Measurements from ENCODE around the gene HSDL1. TPM values are rescaled to one million over a fixed set of nuclear protein-coding genes. Genes with fewer than 3 reads are reported as not detected.

HSDL1 gene
- total RNA-seq, 1 experiment from 2014 or later: 34.2 TPM

DNA sequence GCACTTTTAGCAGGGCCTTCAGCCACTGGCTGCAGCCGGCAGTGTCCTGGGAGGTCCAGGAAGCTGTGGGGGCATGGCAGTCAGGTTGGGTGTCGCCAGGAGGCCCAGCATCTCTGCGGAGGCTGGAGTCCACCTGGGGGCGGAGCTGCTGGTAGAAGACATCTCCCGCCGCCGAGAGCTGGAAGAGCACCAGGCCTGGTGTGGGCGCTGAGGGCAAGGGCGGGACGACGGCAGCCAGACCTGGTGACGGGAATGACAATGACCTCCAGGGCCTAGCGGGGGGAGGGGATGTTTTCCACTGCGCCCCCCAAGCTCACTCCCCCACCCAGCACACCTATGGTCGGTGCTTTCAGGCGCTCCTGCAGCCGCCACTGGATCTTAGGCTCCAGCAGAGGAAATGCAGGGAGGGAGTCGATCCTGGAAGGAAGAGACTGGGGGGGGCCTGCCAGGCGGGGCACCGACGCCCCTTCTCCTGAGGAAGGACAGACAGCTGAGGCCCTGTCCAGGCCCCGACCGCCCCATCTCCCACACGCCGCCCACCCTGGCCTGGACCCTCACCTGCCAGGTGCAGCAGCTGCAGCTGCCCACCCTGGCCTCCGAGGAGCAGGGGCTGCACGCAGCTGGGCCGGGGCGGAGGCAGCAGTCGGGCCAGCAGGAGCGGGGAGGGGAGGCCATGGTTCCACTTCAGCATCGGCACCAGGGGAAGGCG, 34.8 kb upstream of the HSDL1 start:
- H3T11ph ChIP-seq (ENCODE audit: low read length): no peak overlapping the region
- H3K27me3 ChIP-seq (ENCODE audit: insufficient read depth, low read length): no peaks in the 10 kb centered on the region
- H3K4ac ChIP-seq (ENCODE audit: low read depth, low read length): no peak overlapping the region
- H3K14ac ChIP-seq (ENCODE audit: insufficient read depth, low read length): no peak overlapping the region
- no peak overlapping the region for H2AFZ ChIP-seq (ENCODE audit: low read length)
- H4K5ac ChIP-seq (ENCODE audit: insufficient read length, low read depth, low read length): no peak overlapping the region
- H3K79me1 ChIP-seq (ENCODE audit: insufficient read depth, low read depth, low read length, poor library complexity, severe bottlenecking): peaks cover 6% of the 10 kb centered on the region
- Mint-ChIP-seq H3K36me3 (ENCODE audit: insufficient read depth in 1 of 3, low read depth in 3 of 3) (peaks cover 14 to 58% (median 53%) of the 10 kb centered on the region in 3 experiments; a peak in 6 of 7 replicates), H3K4me1 (peaks cover 4 to 5% of the 10 kb centered on the region in 2 experiments), H3K4me3 (no peak overlapping the region), H3K27me3 (ENCODE audit: low read depth) (peaks cover 3% of the 10 kb centered on the region; the same call in 1 of the 2 replicates), H3K9me3 (no peaks in the 10 kb centered on the region), H3K27ac (no peak overlapping the region)
- H2BK120ac ChIP-seq (ENCODE audit: low read depth, low read length, poor library complexity, severe bottlenecking): no peak overlapping the region
- no peak overlapping the region for H2BK5ac ChIP-seq (ENCODE audit: insufficient read length, low read length)
- no peak overlapping the region for H3K4me2 ChIP-seq (ENCODE audit: insufficient read depth, insufficient read length, low read length)
- no peak for DNase-seq
- TF ChIP-seq, protein P1, sequence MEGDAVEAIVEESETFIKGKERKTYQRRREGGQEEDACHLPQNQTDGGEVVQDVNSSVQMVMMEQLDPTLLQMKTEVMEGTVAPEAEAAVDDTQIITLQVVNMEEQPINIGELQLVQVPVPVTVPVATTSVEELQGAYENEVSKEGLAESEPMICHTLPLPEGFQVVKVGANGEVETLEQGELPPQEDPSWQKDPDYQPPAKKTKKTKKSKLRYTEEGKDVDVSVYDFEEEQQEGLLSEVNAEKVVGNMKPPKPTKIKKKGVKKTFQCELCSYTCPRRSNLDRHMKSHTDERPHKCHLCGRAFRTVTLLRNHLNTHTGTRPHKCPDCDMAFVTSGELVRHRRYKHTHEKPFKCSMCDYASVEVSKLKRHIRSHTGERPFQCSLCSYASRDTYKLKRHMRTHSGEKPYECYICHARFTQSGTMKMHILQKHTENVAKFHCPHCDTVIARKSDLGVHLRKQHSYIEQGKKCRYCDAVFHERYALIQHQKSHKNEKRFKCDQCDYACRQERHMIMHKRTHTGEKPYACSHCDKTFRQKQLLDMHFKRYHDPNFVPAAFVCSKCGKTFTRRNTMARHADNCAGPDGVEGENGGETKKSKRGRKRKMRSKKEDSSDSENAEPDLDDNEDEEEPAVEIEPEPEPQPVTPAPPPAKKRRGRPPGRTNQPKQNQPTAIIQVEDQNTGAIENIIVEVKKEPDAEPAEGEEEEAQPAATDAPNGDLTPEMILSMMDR (conservative IDR thresholded peaks at IDR 0.05): no peak
- no peaks in the 10 kb centered on the region for H3K23me2 ChIP-seq (ENCODE audit: insufficient read length, low read depth, low read length, poor library complexity, severe bottlenecking)
- no peak overlapping the region for H3K27ac ChIP-seq (ENCODE audit: insufficient read length, low read depth, low read length)
- H3K56ac ChIP-seq (ENCODE audit: insufficient read length, low read depth, low read length): no peak overlapping the region
- no peak overlapping the region for H2BK15ac ChIP-seq (ENCODE audit: low read depth, low read length)
- whole genome bisulfite sequencing (ENCODE audit: extremely low coverage, insufficient read length, low lambda C conversion rate): no CpG with 5 or more reads among the region's 33 CpGs
- no peak overlapping the region for H2BK12ac ChIP-seq (ENCODE audit: insufficient read length, low read depth, low read length)
- H3K23ac ChIP-seq (ENCODE audit: insufficient read length, low read depth, low read length): no peak overlapping the region
- H3K9me3 ChIP-seq (ENCODE audit: control insufficient read depth, low read depth, low read length): no peaks in the 10 kb centered on the region
- no peak overlapping the region for H4K91ac ChIP-seq (ENCODE audit: insufficient read length, low read depth, low read length)
- H2AK5ac ChIP-seq (ENCODE audit: insufficient read length, low read length): no peak overlapping the region
- H3K79me2 ChIP-seq (ENCODE audit: insufficient read depth, low read length): peaks cover 4% of the 10 kb centered on the region; the same call in 1 of the 2 replicates
- no peak overlapping the region for H3K18ac ChIP-seq (ENCODE audit: insufficient read length, low read depth, low read length)
- no peak overlapping the region for H3K9ac ChIP-seq (ENCODE audit: extremely low read depth, insufficient read length, low read length)
- no peaks in the 10 kb centered on the region for H3K4me1 ChIP-seq (ENCODE audit: insufficient read depth, low read length)
- no peak overlapping the region for H2BK20ac ChIP-seq (ENCODE audit: low read depth, low read length, poor library complexity, severe bottlenecking)
- no peaks in the 10 kb centered on the region for H4K20me1 ChIP-seq (ENCODE audit: control insufficient read depth, insufficient read depth, insufficient read length)
- H4K8ac ChIP-seq (replicated peaks; ENCODE audit: insufficient read length, low read depth, low read length): no peak overlapping the region

Measured in H9 (cell line).